Activated CD4-positive, alpha-beta T cell treated with anti-CD3 and anti-CD28 coated beads, Interleukin-2, Interleukin-4, amounts not matched to agents 100 ng/mL and 50 ng/mL, durations not matched to agents 16 hours and 8 hours (primary cell): ENCODE results near the gene C2orf74.
"Not testable (repeated sequence)": the region's sequence is repeated elsewhere in the genome, so short reads cannot be mapped to it uniquely, and the experiment has no call there.

ENCODE experiments used
- DNase-seq: peaks from one replicate; pipeline ENCODE4 v3.0.0-alpha.2; 2020; ENCODE audit warnings: low spot score

Gene C2orf74

GRCh38 chr2:61173116-61173515, 11.1 kb downstream of the C2orf74 start:
- DNase-seq, result no peak

- no peak for DNase-seq
Measured at GRCh38 chr2:61175036-61175435, 13.0 kb downstream of the C2orf74 start.

- DNase-seq, result peak; percentile 93
Measured at GRCh38 chr2:61176755-61177726, 15.1 kb downstream of the C2orf74 start.

- peak; percentile 21 for DNase-seq
Measured at GRCh38 chr2:61177727-61178549, 15.9 kb downstream of the C2orf74 start.

- DNase-seq, result peak; percentile 25
Measured at GRCh38 chr2:61178603-61179545, 16.9 kb downstream of the C2orf74 start.

- DNase-seq, result no peak
Measured at GRCh38 chr2:61179701-61180639, 18.0 kb downstream of the C2orf74 start.

- DNase-seq, result no peak
Measured at GRCh38 chr2:61180686-61181085, 18.7 kb downstream of the C2orf74 start.

GRCh38 chr2:61181382-61182058, 19.5 kb downstream of the C2orf74 start:
- DNase-seq, result no peak

- no peak for DNase-seq
Measured at GRCh38 chr2:61182059-61182383, 20.0 kb downstream of the C2orf74 start.

GRCh38 chr2:61183795-61184194, 21.8 kb downstream of the C2orf74 start:
- DNase-seq, result no peak

GRCh38 chr2:61184263-61184662, 22.3 kb downstream of the C2orf74 start:
- DNase-seq, result no peak

GRCh38 chr2:61185231-61185728, 23.3 kb downstream of the C2orf74 start:
- DNase-seq, result no peak

GRCh38 chr2:61187085-61187484, 25.1 kb downstream of the C2orf74 start:
- DNase-seq, result no peak

GRCh38 chr2:61193670-61194561, 31.9 kb downstream of the C2orf74 start:
- DNase-seq, result no peak

- DNase-seq, result not testable (repeated sequence)
Measured at GRCh38 chr2:61194646-61195045, 32.7 kb downstream of the C2orf74 start.

GRCh38 chr2:61196671-61197070, 34.7 kb downstream of the C2orf74 start:
- DNase-seq, result no peak

GRCh38 chr2:61205132-61205531, 43.1 kb downstream of the C2orf74 start:
- no peak for DNase-seq

- no peak for DNase-seq
Measured at GRCh38 chr2:61210332-61210981, 48.5 kb downstream of the C2orf74 start.
